HCT116 (cell line): ENCODE measurements around the gene IFNA14.
"Not testable (repeated sequence)": the region's sequence is repeated elsewhere in the genome, so short reads cannot be mapped to it uniquely, and the experiment has no call there.

ENCODE experiments used
- ELF1 ChIP-seq: IDR thresholded peaks from 2 replicates; pipeline ENCODE4 v1.6.1; 2012; ENCODE audit warnings: low read depth, borderline replicate concordance
- EZH2 ChIP-seq: fragments of 200-600 bp; sonication (generic); IDR thresholded peaks from 2 replicates; pipeline ENCODE4 v1.6.1; 2017; ENCODE audit warnings: antibody characterized with exemption, mixed run types
- EZH2phosphoT487 ChIP-seq: fragments of 200-600 bp; IDR thresholded peaks from 2 replicates; pipeline ENCODE4 v1.6.1; 2018; ENCODE audit warnings: antibody characterized with exemption, borderline replicate concordance
- JUND ChIP-seq: IDR thresholded peaks from 2 replicates; pipeline ENCODE4 v1.6.1; 2012
- POLR2A ChIP-seq: IDR thresholded peaks from 2 replicates; pipeline ENCODE4 v1.7.0; 2011; ENCODE audit warnings: borderline replicate concordance; ENCODE audit not compliant: insufficient read depth, insufficient read length; ENCODE audit errors: extremely low read depth
- POLR2AphosphoS5 ChIP-seq: IDR thresholded peaks from 2 replicates; pipeline ENCODE4 v1.6.1; 2011; ENCODE audit warnings: mild to moderate bottlenecking, low read depth, low read length, moderate library complexity
- RAD21 ChIP-seq: IDR thresholded peaks from 2 replicates; pipeline ENCODE4 v1.6.1; 2012; ENCODE audit warnings: low read depth, mild to moderate bottlenecking
- REST ChIP-seq: IDR thresholded peaks from 2 replicates; pipeline ENCODE4 v1.6.1; 2012; ENCODE audit warnings: low read depth
- SIN3A ChIP-seq: IDR thresholded peaks from 2 replicates; pipeline ENCODE4 v1.6.1; 2012; ENCODE audit warnings: low read depth
- SRF ChIP-seq: IDR thresholded peaks from 2 replicates; pipeline ENCODE4 v1.6.1; 2012; ENCODE audit warnings: low read depth
- TCF7L2 ChIP-seq: IDR thresholded peaks from 2 replicates; pipeline ENCODE4 v1.7.0; 2011; ENCODE audit warnings: borderline replicate concordance, inconsistent platforms; ENCODE audit not compliant: insufficient read depth, insufficient read length; ENCODE audit errors: extremely low read depth
- TF ChIP-seq, protein P1 (sequence below), 3 experiments: fragments of 200-600 bp in 1 of 3; sonication (generic) in 1 of 3; IDR thresholded peaks in 2 of 3; conservative IDR thresholded peaks in 1 of 3; 2 replicates each; pipeline ENCODE4 v1.5.1; 2012 to 2017; ENCODE audit warnings: low read depth in 2 of 3, low read length in 2 of 3, antibody characterized with exemption in 1 of 3, borderline replicate concordance in 1 of 3, control low read depth in 1 of 3, mild to moderate bottlenecking in 1 of 3, mixed read lengths in 1 of 3, mixed run types in 1 of 3, moderate library complexity in 1 of 3; ENCODE audit not compliant: insufficient read depth in 1 of 3
- TF ChIP-seq, protein P2 (sequence below): IDR thresholded peaks from 2 replicates; pipeline ENCODE4 v1.6.1; 2012
- TF ChIP-seq, protein P3 (sequence below): IDR thresholded peaks from 2 replicates; pipeline ENCODE4 v1.6.1; 2012

DNA sequence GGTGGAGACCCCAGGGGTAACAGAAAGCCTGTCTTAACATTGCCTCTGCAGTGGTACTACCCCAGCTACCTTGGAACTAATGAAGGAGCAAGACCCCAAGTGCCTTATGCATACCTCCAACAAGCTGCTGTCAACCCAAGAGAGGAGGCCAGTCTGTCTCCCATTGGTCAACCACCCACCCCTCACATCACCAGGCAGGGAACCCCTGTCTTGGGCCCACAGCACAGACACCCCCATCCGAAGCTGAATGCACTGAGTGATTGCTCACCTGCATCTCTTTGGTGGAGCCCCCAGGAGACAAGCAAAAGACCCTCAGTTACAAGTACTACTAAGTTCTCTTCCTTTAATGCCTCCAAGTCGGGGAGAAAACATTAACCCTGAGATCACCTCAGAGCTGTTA lies 27.6 kb downstream of the IFNA14 start:
- TF ChIP-seq POLR2AphosphoS5, TCF7L2, REST, POLR2A, RAD21, SIN3A, EZH2phosphoT487, JUND, ELF1, EZH2, SRF: not testable (repeated sequence)
- TF ChIP-seq, protein P1, sequence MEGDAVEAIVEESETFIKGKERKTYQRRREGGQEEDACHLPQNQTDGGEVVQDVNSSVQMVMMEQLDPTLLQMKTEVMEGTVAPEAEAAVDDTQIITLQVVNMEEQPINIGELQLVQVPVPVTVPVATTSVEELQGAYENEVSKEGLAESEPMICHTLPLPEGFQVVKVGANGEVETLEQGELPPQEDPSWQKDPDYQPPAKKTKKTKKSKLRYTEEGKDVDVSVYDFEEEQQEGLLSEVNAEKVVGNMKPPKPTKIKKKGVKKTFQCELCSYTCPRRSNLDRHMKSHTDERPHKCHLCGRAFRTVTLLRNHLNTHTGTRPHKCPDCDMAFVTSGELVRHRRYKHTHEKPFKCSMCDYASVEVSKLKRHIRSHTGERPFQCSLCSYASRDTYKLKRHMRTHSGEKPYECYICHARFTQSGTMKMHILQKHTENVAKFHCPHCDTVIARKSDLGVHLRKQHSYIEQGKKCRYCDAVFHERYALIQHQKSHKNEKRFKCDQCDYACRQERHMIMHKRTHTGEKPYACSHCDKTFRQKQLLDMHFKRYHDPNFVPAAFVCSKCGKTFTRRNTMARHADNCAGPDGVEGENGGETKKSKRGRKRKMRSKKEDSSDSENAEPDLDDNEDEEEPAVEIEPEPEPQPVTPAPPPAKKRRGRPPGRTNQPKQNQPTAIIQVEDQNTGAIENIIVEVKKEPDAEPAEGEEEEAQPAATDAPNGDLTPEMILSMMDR (IDR thresholded peaks at IDR 0.05 in 2 of 3, conservative IDR thresholded peaks at IDR 0.05 in 1 of 3; ENCODE audit: borderline replicate concordance in 1 of 3, insufficient read depth in 1 of 3, low read depth in 2 of 3, low read length in 2 of 3), result not testable (repeated sequence)
- TF ChIP-seq, protein P2, sequence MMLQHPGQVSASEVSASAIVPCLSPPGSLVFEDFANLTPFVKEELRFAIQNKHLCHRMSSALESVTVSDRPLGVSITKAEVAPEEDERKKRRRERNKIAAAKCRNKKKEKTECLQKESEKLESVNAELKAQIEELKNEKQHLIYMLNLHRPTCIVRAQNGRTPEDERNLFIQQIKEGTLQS, result not testable (repeated sequence)
- TF ChIP-seq, protein P3, sequence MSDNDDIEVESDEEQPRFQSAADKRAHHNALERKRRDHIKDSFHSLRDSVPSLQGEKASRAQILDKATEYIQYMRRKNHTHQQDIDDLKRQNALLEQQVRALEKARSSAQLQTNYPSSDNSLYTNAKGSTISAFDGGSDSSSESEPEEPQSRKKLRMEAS, result not testable (repeated sequence)
